ACC112 (cell line): Measurements from ENCODE around the gene FILIP1.
"Not testable (repeated sequence)": the region's sequence is repeated elsewhere in the genome, so short reads cannot be mapped to it uniquely, and the experiment has no call there.

Experiments used
- H2AFZ ChIP-seq: fragments of 200-600 bp; sonication (generic); one replicate; pipeline ENCODE4 v1.6.0; 2017; ENCODE audit warnings: antibody characterized with exemption, low read length; ENCODE audit not compliant: unreplicated experiment
- H3K27ac ChIP-seq: fragments of 200-600 bp; sonication (generic); 2 replicates; pipeline ENCODE4 v1.5.1; 2014; ENCODE audit warnings: low read depth, mild to moderate bottlenecking, antibody characterized with exemption, low read length, moderate library complexity
- H3K27me3 ChIP-seq: fragments of 200-600 bp; sonication (generic); 2 replicates; pipeline ENCODE4 v1.6.1; 2014; ENCODE audit warnings: mild to moderate bottlenecking, antibody characterized with exemption, low read length, moderate library complexity, mixed read lengths; ENCODE audit not compliant: insufficient read depth
- H3K36me3 ChIP-seq: fragments of 200-600 bp; sonication (generic); 2 replicates; pipeline ENCODE4 v1.6.1; 2016; ENCODE audit warnings: mild to moderate bottlenecking, antibody characterized with exemption, low read length, moderate library complexity, mixed read lengths; ENCODE audit not compliant: insufficient read depth
- H3K4me1 ChIP-seq: fragments of 200-600 bp; sonication (generic); one replicate; pipeline ENCODE4 v1.6.1; 2016; ENCODE audit warnings: low read length, mixed read lengths; ENCODE audit not compliant: insufficient read depth, unreplicated experiment, control insufficient read depth
- H3K4me3 ChIP-seq: fragments of 200-600 bp; sonication (generic); 2 replicates; pipeline ENCODE4 v1.5.1; 2014; ENCODE audit warnings: mild to moderate bottlenecking, low read depth, low read length
- H3K79me2 ChIP-seq: fragments of 200-600 bp; sonication (generic); one replicate; pipeline ENCODE4 v1.6.0; 2016; ENCODE audit warnings: low read length; ENCODE audit not compliant: control insufficient read depth, unreplicated experiment, insufficient read depth

The FILIP1 gene

GRCh38 chr6:75422024-75422639 is 71.5 kb downstream of the FILIP1 start:
- H3K27ac ChIP-seq: no peak overlapping the region
- no peaks in the 10 kb centered on the region for H3K79me2 ChIP-seq
- no peak overlapping the region for H3K4me3 ChIP-seq
- H2AFZ ChIP-seq: no peak overlapping the region
- no peaks in the 10 kb centered on the region for H3K36me3 ChIP-seq
- peaks cover 19% of the 10 kb centered on the region for H3K4me1 ChIP-seq
- no peaks in the 10 kb centered on the region for H3K27me3 ChIP-seq

DNA sequence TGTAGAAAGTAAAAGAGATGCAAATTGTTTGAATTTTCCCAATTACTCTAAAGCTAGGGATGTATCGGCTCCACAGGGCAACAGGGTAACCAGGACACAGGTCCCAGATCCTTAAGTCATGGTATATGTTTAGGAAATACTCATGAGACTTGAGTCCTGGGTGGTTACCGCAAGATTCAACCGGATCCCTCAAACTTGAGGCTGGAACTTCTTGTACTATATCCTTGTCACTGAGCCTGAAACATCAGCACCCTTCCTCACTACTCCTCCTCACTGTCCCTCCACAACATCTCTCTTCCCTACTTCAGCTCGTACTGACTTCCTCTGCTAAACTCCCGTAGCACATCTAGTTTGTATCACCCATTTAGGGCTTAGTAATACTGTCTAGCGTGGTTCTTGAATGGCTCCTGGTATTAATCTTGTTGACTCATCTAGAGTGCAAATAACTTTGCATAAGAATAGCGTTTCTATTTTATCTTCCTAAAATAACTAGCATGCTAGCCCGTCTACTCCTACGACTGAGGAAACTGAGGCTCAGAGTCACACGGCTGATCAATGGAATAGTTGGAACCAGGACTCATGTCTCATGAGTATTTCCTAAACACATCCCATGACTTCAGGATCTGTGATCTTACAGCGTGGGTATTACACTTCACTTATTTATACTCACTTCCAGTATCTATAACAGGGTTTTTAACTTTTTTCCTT is 72.1 kb downstream of the FILIP1 start:
- no peaks in the 10 kb centered on the region for H3K27me3 ChIP-seq
- H3K36me3 ChIP-seq: no peaks in the 10 kb centered on the region
- no peak overlapping the region for H3K27ac ChIP-seq
- H3K79me2 ChIP-seq: no peaks in the 10 kb centered on the region
- no peak overlapping the region for H3K4me3 ChIP-seq
- peaks cover 19% of the 10 kb centered on the region for H3K4me1 ChIP-seq
- H2AFZ ChIP-seq: no peak overlapping the region

DNA sequence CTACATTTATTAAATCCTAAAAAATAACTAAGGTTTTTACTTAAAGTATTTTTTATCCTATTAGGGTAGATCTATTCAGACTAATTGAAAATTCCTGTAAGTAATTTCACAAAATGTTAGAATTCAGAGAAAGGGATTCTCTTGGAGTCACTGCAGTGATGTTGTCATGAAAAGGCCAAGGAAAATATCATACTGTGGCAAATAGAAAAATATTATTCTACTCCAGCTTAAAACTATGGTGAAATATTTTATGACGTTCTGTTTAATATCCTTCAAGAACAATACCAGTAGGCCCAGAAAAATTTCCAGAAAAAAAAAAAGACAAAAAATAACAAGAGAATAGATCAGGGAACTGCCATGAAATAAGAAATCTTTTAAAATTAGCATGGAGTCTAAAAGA is 73.6 kb downstream of the FILIP1 start:
- H3K79me2 ChIP-seq: no peaks in the 10 kb centered on the region
- no peaks in the 10 kb centered on the region for H3K36me3 ChIP-seq
- no peak overlapping the region for H3K4me3 ChIP-seq
- no peaks in the 10 kb centered on the region for H3K27me3 ChIP-seq
- peaks cover 15% of the 10 kb centered on the region for H3K4me1 ChIP-seq
- no peak overlapping the region for H3K27ac ChIP-seq
- H2AFZ ChIP-seq: no peak overlapping the region

DNA sequence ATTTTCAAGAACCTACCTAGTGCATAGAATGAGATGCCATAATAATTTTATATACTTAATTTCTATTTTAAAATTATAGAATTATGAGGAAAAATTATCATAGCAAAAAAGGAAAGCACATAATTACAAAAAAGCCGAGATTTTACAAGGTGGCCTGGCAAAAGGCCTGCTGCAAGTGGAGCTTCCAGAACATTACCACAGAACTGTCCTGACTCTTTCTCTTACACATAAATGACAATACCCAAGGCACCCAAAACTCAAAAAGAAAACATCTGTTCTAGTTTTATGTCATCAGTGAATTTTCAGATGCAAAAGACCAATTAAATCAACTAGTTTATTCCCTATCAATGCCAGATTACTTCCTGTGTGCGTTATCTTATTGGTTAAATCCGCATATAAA is 74.2 kb downstream of the FILIP1 start:
- no peak overlapping the region for H3K27ac ChIP-seq
- no peaks in the 10 kb centered on the region for H3K36me3 ChIP-seq
- peaks cover 13% of the 10 kb centered on the region for H3K4me1 ChIP-seq

DNA sequence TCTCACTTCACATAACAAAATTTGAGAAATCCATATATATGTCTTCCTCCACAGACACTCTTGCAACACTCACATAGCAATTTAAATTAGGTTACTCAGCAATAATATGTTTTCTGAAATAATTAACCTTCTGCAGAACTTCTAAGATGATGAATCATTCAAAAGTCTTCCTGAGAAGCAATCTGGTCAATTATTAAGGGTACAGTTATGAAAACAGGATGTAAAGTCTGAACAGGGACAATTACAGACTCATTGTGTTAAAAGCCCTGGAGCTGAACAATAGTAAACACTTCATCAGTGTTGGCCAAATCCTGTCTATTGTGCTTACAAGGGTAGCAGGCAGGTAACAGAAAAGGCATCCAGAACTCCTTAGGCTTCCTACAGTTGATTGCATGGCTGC is 75.4 kb downstream of the FILIP1 start:
- peaks cover 13% of the 10 kb centered on the region for H3K4me1 ChIP-seq
- no peak overlapping the region for H3K27ac ChIP-seq
- no peak overlapping the region for H2AFZ ChIP-seq
- no peaks in the 10 kb centered on the region for H3K27me3 ChIP-seq
- H3K36me3 ChIP-seq: no peaks in the 10 kb centered on the region
- no peaks in the 10 kb centered on the region for H3K79me2 ChIP-seq
- no peak overlapping the region for H3K4me3 ChIP-seq

More for the DNA sequence above, 74.2 kb downstream of the FILIP1 start:
- Histone ChIP-seq H2AFZ (no peak overlapping the region), H3K27me3 (no peaks in the 10 kb centered on the region), H3K79me2 (no peaks in the 10 kb centered on the region), H3K4me3 (no peak overlapping the region)

GRCh38 chr6:75416443-75416842 is 77.2 kb downstream of the FILIP1 start:
- Histone ChIP-seq H3K36me3 (no peaks in the 10 kb centered on the region), H3K79me2 (no peaks in the 10 kb centered on the region), H2AFZ (no peak overlapping the region), H3K27me3 (no peaks in the 10 kb centered on the region), H3K4me1 (peaks cover 7% of the 10 kb centered on the region), H3K4me3 (no peak overlapping the region), H3K27ac (no peak overlapping the region)

DNA sequence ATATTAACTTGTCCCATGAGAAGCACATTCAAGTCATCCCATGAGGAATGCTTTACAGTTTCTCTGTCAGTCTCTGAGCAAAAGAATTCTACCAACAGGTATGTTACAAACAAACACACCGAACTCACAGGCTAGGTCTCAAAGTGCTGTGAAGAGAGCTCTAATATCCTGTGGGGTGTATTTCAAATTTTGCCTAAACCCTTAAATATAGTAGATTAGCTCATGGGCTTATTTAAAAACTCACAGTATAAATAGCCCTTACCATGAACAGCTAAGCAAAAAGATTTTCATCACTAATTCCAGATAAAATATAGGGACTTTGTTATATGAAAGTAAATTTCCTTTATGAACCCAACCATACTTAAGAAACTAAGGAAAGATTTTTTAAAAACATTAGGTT is 77.8 kb downstream of the FILIP1 start:
- Histone ChIP-seq H3K27ac (no peak overlapping the region), H3K79me2 (no peaks in the 10 kb centered on the region), H2AFZ (no peak overlapping the region), H3K4me3 (no peak overlapping the region), H3K27me3 (no peaks in the 10 kb centered on the region), H3K36me3 (no peaks in the 10 kb centered on the region), H3K4me1 (peaks cover 7% of the 10 kb centered on the region)

GRCh38 chr6:75414445-75415021 is 79.1 kb downstream of the FILIP1 start:
- Histone ChIP-seq H3K79me2 (no peaks in the 10 kb centered on the region), H3K4me3 (no peak overlapping the region)

GRCh38 chr6:75412969-75413662 is 80.5 kb downstream of the FILIP1 start:
- H3K4me1 ChIP-seq: peaks cover 7% of the 10 kb centered on the region
- no peak overlapping the region for H3K27ac ChIP-seq
- no peak overlapping the region for H2AFZ ChIP-seq
- H3K4me3 ChIP-seq: no peak overlapping the region
- no peaks in the 10 kb centered on the region for H3K27me3 ChIP-seq
- H3K36me3 ChIP-seq: no peaks in the 10 kb centered on the region
- H3K79me2 ChIP-seq: no peaks in the 10 kb centered on the region

More at GRCh38 chr6:75414445-75415021, 79.1 kb downstream of the FILIP1 start:
- Histone ChIP-seq H3K4me1 (peaks cover 9% of the 10 kb centered on the region), H3K27me3 (no peaks in the 10 kb centered on the region), H2AFZ (no peak overlapping the region), H3K36me3 (no peaks in the 10 kb centered on the region), H3K27ac (no peak overlapping the region)

DNA sequence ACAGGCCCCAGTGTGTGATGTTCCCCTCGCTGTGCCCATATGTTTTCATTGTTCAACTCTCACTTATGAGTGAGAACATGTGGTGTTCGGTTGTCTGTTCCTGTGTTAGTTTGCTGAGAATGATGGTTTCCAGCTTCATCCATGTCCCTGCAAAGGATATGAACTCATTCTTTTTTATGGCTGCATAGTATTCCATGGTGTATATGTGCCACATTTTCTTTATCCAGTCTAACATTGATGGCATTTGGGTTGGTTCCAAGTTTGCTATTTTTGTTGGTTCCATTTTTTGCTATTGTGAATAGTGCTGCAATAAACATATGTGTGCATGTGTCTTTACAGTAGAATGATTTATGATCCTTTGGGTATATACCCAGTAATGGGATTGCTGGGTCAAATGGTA is 83.0 kb downstream of the FILIP1 start:
- not testable (repeated sequence) for H3K79me2 ChIP-seq, H3K36me3 ChIP-seq, H3K4me1 ChIP-seq, H3K4me3 ChIP-seq, H3K27ac ChIP-seq, H3K27me3 ChIP-seq, H2AFZ ChIP-seq
